ENCODE measurements around the gene PAGR1. TPM values are rescaled to one million over a fixed set of nuclear protein-coding genes. Genes with fewer than 3 reads are reported as not detected.

Gene PAGR1
- total RNA-seq, 1 donor from 2014 or later = 23.6 TPM

- Histone ChIP-seq H3K4me3 (no peak overlapping the region), H3K9me3 (no peaks in the 10 kb centered on the region), H3K4me1 (peaks cover 19% of the 10 kb centered on the region), H3K27ac (no peak overlapping the region), H3K27me3 (no peaks in the 10 kb centered on the region), H3K36me3 (peaks cover 0 to 6% of the 10 kb centered on the region in 2 donors)
- TF ChIP-seq CTCF (IDR thresholded peaks at IDR 0.05) = no peak
- TF ChIP-seq POLR2A (IDR thresholded peaks at IDR 0.05) = no peak
- TF ChIP-seq POLR2AphosphoS5 (IDR thresholded peaks at IDR 0.05; ENCODE audit: insufficient read depth in 1 of 2, low read depth in 1 of 2) = no peak
- intact Hi-C loops (cut with DNase I) = loop anchor here (10.0 kb wide), 1 partner anchor 102 kb away; no protein-coding TSS in a partner anchor
- no peak for DNase-seq (ENCODE audit: extremely low spot score in 2 of 2)
Measured at GRCh38 chr16:29852654-29853053, 36.7 kb downstream of the PAGR1 start.

GRCh38 chr16:29854520-29855100, 38.7 kb downstream of the PAGR1 start:
- no peak overlapping the region for H3K27ac ChIP-seq
- H3K9me3 ChIP-seq = no peaks in the 10 kb centered on the region
- TF ChIP-seq CTCF (IDR thresholded peaks at IDR 0.05) (no peak), POLR2A (IDR thresholded peaks at IDR 0.05) (no peak), POLR2AphosphoS5 (IDR thresholded peaks at IDR 0.05; ENCODE audit: insufficient read depth in 1 of 2, low read depth in 1 of 2) (no peak)
- H3K4me3 ChIP-seq = no peak overlapping the region
- peaks cover 9% of the 10 kb centered on the region for H3K4me1 ChIP-seq
- no peak for DNase-seq (ENCODE audit: extremely low spot score in 2 of 2)
- H3K27me3 ChIP-seq = no peaks in the 10 kb centered on the region
- intact Hi-C loops (cut with DNase I) = loop anchor here (10.0 kb wide), 1 partner anchor 100 kb away; no protein-coding TSS in a partner anchor
- peaks cover 0 to 13% of the 10 kb centered on the region in 2 donors for H3K36me3 ChIP-seq

- H3K36me3 ChIP-seq = peaks cover 0 to 28% of the 10 kb centered on the region in 2 donors
- H3K27me3 ChIP-seq = no peaks in the 10 kb centered on the region
- H3K4me3 ChIP-seq = no peak overlapping the region
- peaks cover 24% of the 10 kb centered on the region for H3K4me1 ChIP-seq
- intact Hi-C loops (cut with DNase I) = loop anchor here (10.0 kb wide), 1 partner anchor 98 kb away; no protein-coding TSS in a partner anchor
- no peaks in the 10 kb centered on the region for H3K9me3 ChIP-seq
- TF ChIP-seq POLR2A (IDR thresholded peaks at IDR 0.05) (no peak), POLR2AphosphoS5 (IDR thresholded peaks at IDR 0.05; ENCODE audit: insufficient read depth in 1 of 2, low read depth in 1 of 2) (no peak), CTCF (IDR thresholded peaks at IDR 0.05) (no peak)
- H3K27ac ChIP-seq = peak overlapping the region; percentile 13
- DNase-seq (ENCODE audit: extremely low spot score in 2 of 2) = no peak
Measured at GRCh38 chr16:29857133-29857760, 41.3 kb downstream of the PAGR1 start.

GRCh38 chr16:29858149-29858849, 42.3 kb downstream of the PAGR1 start:
- no peak overlapping the region for H3K4me3 ChIP-seq
- H3K4me1 ChIP-seq = peaks cover 26% of the 10 kb centered on the region
- H3K9me3 ChIP-seq = no peaks in the 10 kb centered on the region
- no peak overlapping the region for H3K27ac ChIP-seq
- intact Hi-C loops (cut with DNase I) = loop anchor here (10.0 kb wide), 1 partner anchor 97 kb away; no protein-coding TSS in a partner anchor
- no peaks in the 10 kb centered on the region for H3K27me3 ChIP-seq
- no peak for DNase-seq (ENCODE audit: extremely low spot score in 2 of 2)
- TF ChIP-seq POLR2AphosphoS5 (IDR thresholded peaks at IDR 0.05; ENCODE audit: insufficient read depth in 1 of 2, low read depth in 1 of 2) (no peak), POLR2A (IDR thresholded peaks at IDR 0.05) (no peak), CTCF (IDR thresholded peaks at IDR 0.05) (no peak)
- peaks cover 0 to 28% of the 10 kb centered on the region in 2 donors for H3K36me3 ChIP-seq

All from vagina (tissue), 2 donors.